Measurements from ENCODE around the gene TRIO. TPM values are rescaled to one million over a fixed set of nuclear protein-coding genes. Genes with fewer than 3 reads are reported as not detected.

The TRIO gene
- total RNA-seq, 2 experiments from 2014 or later, result 4.1 to 6.5 TPM

DNA sequence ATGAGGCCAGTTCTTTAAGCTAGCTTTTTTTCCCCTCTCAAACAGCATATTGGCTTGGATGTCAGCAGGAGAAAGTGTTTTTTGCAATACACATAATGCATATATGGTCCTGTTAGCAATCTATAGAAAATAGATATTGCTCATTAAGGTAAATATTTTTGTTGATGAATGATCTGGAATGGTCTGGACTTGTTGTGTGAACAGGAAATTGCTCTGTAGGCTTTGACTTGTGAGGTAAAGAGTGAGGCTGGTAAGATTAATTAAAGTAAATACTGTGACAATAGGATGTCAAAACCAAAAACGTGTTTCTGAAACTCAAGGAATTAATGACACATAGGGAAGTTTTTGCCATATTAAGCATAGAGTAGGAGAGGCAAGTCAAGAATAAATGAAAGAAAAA lies 176.0 kb downstream of the TRIO start:
- ATAC-seq (ENCODE audit: poor library complexity), result no peak
- no peak for DNase-seq
- H3K36me3 Mint-ChIP-seq (ENCODE audit: low read depth), result no peaks in the 10 kb centered on the region
- no peaks in the 10 kb centered on the region for H3K9me3 ChIP-seq (ENCODE audit: control insufficient read depth in 1 of 2, insufficient read depth in 1 of 2, low read length in 2 of 2)
- no peaks in the 10 kb centered on the region for H3K36me3 ChIP-seq (ENCODE audit: insufficient read depth, low read length)
- no peak overlapping the region for H3K27ac ChIP-seq (ENCODE audit: low read depth in 1 of 2, low read length in 2 of 2)
- H3K4me3 ChIP-seq (ENCODE audit: low read length), result no peak overlapping the region
- ChIA-PET CTCF (no interaction called here), POLR2A (no interaction called here)
- no peak for TF ChIP-seq CTCF (IDR thresholded peaks at IDR 0.05)
- peaks cover 2% of the 10 kb centered on the region for H3K9me3 Mint-ChIP-seq
- H3K27me3 ChIP-seq (ENCODE audit: control insufficient read depth in 1 of 2, insufficient read depth in 2 of 2, low read length in 2 of 2), result no peaks in the 10 kb centered on the region
- H3K4me1 Mint-ChIP-seq (ENCODE audit: low read depth), result no peaks in the 10 kb centered on the region
- no peaks in the 10 kb centered on the region for H3K4me1 ChIP-seq (ENCODE audit: insufficient read depth, low read length)
- no peaks in the 10 kb centered on the region for H3K27me3 Mint-ChIP-seq
- no peak overlapping the region for H3K27ac Mint-ChIP-seq
- intact Hi-C loops (cut with DNase I, micrococcal nuclease), result no loop called here
- H3K4me3 Mint-ChIP-seq, result no peak overlapping the region

GRCh38 chr5:14321936-14322335 lies 178.8 kb downstream of the TRIO start:
- Histone ChIP-seq H3K27ac (ENCODE audit: low read depth in 1 of 2, low read length in 2 of 2) (no peak overlapping the region), H3K4me1 (ENCODE audit: insufficient read depth, low read length) (no peaks in the 10 kb centered on the region), H3K9me3 (ENCODE audit: control insufficient read depth in 1 of 2, insufficient read depth in 1 of 2, low read length in 2 of 2) (no peaks in the 10 kb centered on the region), H3K36me3 (ENCODE audit: insufficient read depth, low read length) (no peaks in the 10 kb centered on the region), H3K4me3 (ENCODE audit: low read length) (no peak overlapping the region), H3K27me3 (ENCODE audit: control insufficient read depth in 1 of 2, insufficient read depth in 2 of 2, low read length in 2 of 2) (no peaks in the 10 kb centered on the region)
- CTCF ChIA-PET, result interaction anchor here (0.6 kb wide), 1 partner anchor 230 kb away, joined by 3 read pairs; no protein-coding TSS in a partner anchor
- POLR2A ChIA-PET, result no interaction called here
- no peak for ATAC-seq (ENCODE audit: poor library complexity)
- no peak for TF ChIP-seq CTCF (IDR thresholded peaks at IDR 0.05)
- intact Hi-C loops (cut with DNase I, micrococcal nuclease), result no loop called here
- Mint-ChIP-seq H3K27ac (no peak overlapping the region), H3K4me3 (no peak overlapping the region), H3K4me1 (ENCODE audit: low read depth) (no peaks in the 10 kb centered on the region), H3K36me3 (ENCODE audit: low read depth) (no peaks in the 10 kb centered on the region), H3K9me3 (peaks cover 2% of the 10 kb centered on the region), H3K27me3 (no peaks in the 10 kb centered on the region)
- no peak for DNase-seq

DNA sequence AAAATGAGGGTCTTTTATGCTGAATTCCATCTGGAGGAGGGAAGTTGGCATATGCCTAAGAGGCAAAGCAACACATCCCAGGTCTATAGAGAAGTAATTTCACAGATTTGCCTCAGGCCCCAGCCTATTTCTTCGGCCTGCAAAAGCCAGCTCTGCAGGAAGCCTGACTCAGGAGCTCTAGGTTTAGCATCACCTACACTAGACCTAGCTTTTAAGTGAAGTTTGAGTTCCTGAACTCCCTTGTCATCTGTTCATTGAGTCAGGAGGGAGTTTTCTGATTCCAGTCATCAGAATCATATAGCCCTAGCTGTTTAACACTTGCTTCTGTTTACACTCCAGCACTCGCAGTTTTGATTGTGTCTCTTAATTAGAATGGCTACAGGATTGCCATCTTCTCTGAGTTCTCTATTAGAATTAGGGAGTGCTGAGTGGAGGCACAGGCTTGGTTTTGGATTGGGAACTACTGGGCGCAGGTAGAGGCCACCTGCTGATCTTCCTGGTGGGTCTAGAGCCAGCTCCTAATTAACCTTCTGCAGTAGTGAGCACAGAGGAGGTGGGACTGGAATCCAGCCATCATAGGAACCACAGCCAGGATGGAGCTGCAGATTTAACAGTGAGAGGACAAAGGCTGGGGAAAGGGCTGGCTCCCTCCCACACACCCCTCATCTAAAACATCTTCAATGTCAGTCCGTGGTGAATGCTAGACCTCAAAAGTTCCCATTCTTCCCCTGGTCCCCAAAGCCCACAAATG lies 179.5 kb downstream of the TRIO start:
- H3K36me3 ChIP-seq (ENCODE audit: insufficient read depth, low read length), result no peaks in the 10 kb centered on the region
- no peak overlapping the region for H3K27ac ChIP-seq (ENCODE audit: low read depth in 1 of 2, low read length in 2 of 2)
- H3K4me1 ChIP-seq (ENCODE audit: insufficient read depth, low read length), result no peaks in the 10 kb centered on the region
- no peaks in the 10 kb centered on the region for H3K4me1 Mint-ChIP-seq (ENCODE audit: low read depth)
- no peak for TF ChIP-seq CTCF (IDR thresholded peaks at IDR 0.05)
- no peaks in the 10 kb centered on the region for H3K27me3 ChIP-seq (ENCODE audit: control insufficient read depth in 1 of 2, insufficient read depth in 2 of 2, low read length in 2 of 2)
- no peaks in the 10 kb centered on the region for H3K9me3 ChIP-seq (ENCODE audit: control insufficient read depth in 1 of 2, insufficient read depth in 1 of 2, low read length in 2 of 2)
- DNase-seq (no peak), ATAC-seq (ENCODE audit: poor library complexity) (no peak)
- H3K9me3 Mint-ChIP-seq, result peaks cover 2% of the 10 kb centered on the region
- POLR2A ChIA-PET, result no interaction called here
- CTCF ChIA-PET, result interaction anchor here (0.6 kb wide), 1 partner anchor 230 kb away, joined by 3 read pairs; no protein-coding TSS in a partner anchor
- H3K27ac Mint-ChIP-seq, result no peak overlapping the region
- no peaks in the 10 kb centered on the region for H3K36me3 Mint-ChIP-seq (ENCODE audit: low read depth)
- no peak overlapping the region for H3K4me3 ChIP-seq (ENCODE audit: low read length)
- no peak overlapping the region for H3K4me3 Mint-ChIP-seq
- H3K27me3 Mint-ChIP-seq, result no peaks in the 10 kb centered on the region
- intact Hi-C loops (cut with DNase I, micrococcal nuclease), result no loop called here
